Neural progenitor cell (in vitro differentiated cells): ENCODE measurements around the gene IFT88. TPM values are rescaled to one million over a fixed set of nuclear protein-coding genes. Genes with fewer than 3 reads are reported as not detected.

ENCODE experiments used
- DNase-seq: peaks from one replicate; pipeline ENCODE4 v3.0.0-alpha.2; 2016; ENCODE audit warnings: low spot score
- H2AFZ ChIP-seq: fragments of 200-600 bp; sonication (generic); replicated peaks from 2 replicates; pipeline ENCODE4 v1.6.1; 2016; ENCODE audit warnings: antibody characterized with exemption
- H3F3A ChIP-seq: fragments of 200-600 bp; sonication (generic); 2 replicates; pipeline ENCODE4 v1.6.1; 2016; ENCODE audit warnings: antibody characterized with exemption, low read depth
- H3K27ac ChIP-seq: fragments of 200-600 bp; sonication (generic); 2 replicates; pipeline ENCODE4 v1.5.1; 2016; ENCODE audit warnings: mild to moderate bottlenecking
- H3K27me3 ChIP-seq: fragments of 200-600 bp; sonication (generic); 2 replicates; pipeline ENCODE4 v1.6.1; 2016; ENCODE audit warnings: mild to moderate bottlenecking, moderate library complexity
- H3K36me3 ChIP-seq: fragments of 200-600 bp; sonication (generic); 2 replicates; pipeline ENCODE4 v1.5.1; 2016
- H3K4me1 ChIP-seq: fragments of 200-600 bp; sonication (generic); 2 replicates; pipeline ENCODE4 v1.6.1; 2016; ENCODE audit warnings: mixed run types
- H3K4me2 ChIP-seq: fragments of 200-600 bp; sonication (generic); 2 replicates; pipeline ENCODE4 v1.6.1; 2016
- H3K4me3 ChIP-seq: fragments of 200-600 bp; sonication (generic); 2 replicates; pipeline ENCODE4 v1.5.1; 2016
- H3K79me2 ChIP-seq: fragments of 200-600 bp; sonication (generic); 2 replicates; pipeline ENCODE4 v1.6.1; 2016; ENCODE audit warnings: low read depth
- H3K9ac ChIP-seq: fragments of 200-600 bp; sonication (generic); 2 replicates; pipeline ENCODE4 v1.6.1; 2016
- H3K9me3 ChIP-seq: fragments of 200-600 bp; sonication (generic); 2 replicates; pipeline ENCODE4 v1.5.1; 2016; ENCODE audit warnings: low read depth
- H4K20me1 ChIP-seq: fragments of 200-600 bp; sonication (generic); 2 replicates; pipeline ENCODE4 v1.6.1; 2016; ENCODE audit warnings: low read depth
- H3K27ac Mint-ChIP-seq: 3 replicates; pipeline ENCODE4 v1.8.0; 2021; ENCODE audit warnings: mixed read lengths
- H3K27me3 Mint-ChIP-seq: 2 replicates; pipeline ENCODE4 v1.8.0; 2022; ENCODE audit warnings: low read depth, mild to moderate bottlenecking, inconsistent platforms, moderate library complexity, mixed read lengths; ENCODE audit not compliant: insufficient read depth
- H3K36me3 Mint-ChIP-seq: 3 replicates; pipeline ENCODE4 v1.8.0; 2021; ENCODE audit warnings: mixed read lengths
- H3K4me1 Mint-ChIP-seq: 3 replicates; pipeline ENCODE4 v1.8.0; 2021; ENCODE audit warnings: mixed read lengths
- H3K4me3 Mint-ChIP-seq: 3 replicates; pipeline ENCODE4 v1.8.0; 2021; ENCODE audit warnings: mild to moderate bottlenecking, moderate library complexity, mixed read lengths
- H3K9me3 Mint-ChIP-seq: 3 replicates; pipeline ENCODE4 v1.8.0; 2020; ENCODE audit warnings: mixed read lengths
- CTCF ChIP-seq: fragments of 200-600 bp; sonication (generic); IDR thresholded peaks from 2 replicates; pipeline ENCODE4 v1.5.1; 2017; ENCODE audit warnings: antibody characterized with exemption, mild to moderate bottlenecking
- EZH2 ChIP-seq: fragments of 200-600 bp; sonication (generic); IDR thresholded peaks from 2 replicates; pipeline ENCODE4 v1.6.1; 2017; ENCODE audit warnings: antibody characterized with exemption, mild to moderate bottlenecking, moderate library complexity
- EZH2phosphoT487 ChIP-seq: fragments of 200-600 bp; sonication (generic); IDR thresholded peaks from 2 replicates; pipeline ENCODE4 v1.6.1; 2017; ENCODE audit warnings: antibody characterized with exemption
- total RNA-seq: library from RNA; depleted of rRNA; stranded (reverse); fragments of >200 nt; gene quantifications from 2 replicates; pipeline ENCODE4 v1.2.3, GENCODE V29; 2015; ENCODE audit warnings: low replicate concordance

The IFT88 gene
- total RNA-seq, 1 donor from 2014 or later = 18.4 TPM

GRCh38 chr13:20711301-20712044 lies 144.5 kb downstream of the IFT88 start:
- H3K4me3 ChIP-seq = no peak overlapping the region
- H3K27ac ChIP-seq = no peak overlapping the region
- H3K9ac ChIP-seq = no peak overlapping the region
- peaks cover 28% of the 10 kb centered on the region for H3K4me1 Mint-ChIP-seq
- H3K27me3 ChIP-seq = no peaks in the 10 kb centered on the region
- H3K36me3 ChIP-seq = no peaks in the 10 kb centered on the region
- peaks cover 31% of the 10 kb centered on the region for H3K4me1 ChIP-seq
- peak; percentile 80 for DNase-seq
- H3K36me3 Mint-ChIP-seq = no peaks in the 10 kb centered on the region
- H2AFZ ChIP-seq = no peak overlapping the region
- H3K27ac Mint-ChIP-seq = no peak overlapping the region
- peaks cover 16% of the 10 kb centered on the region for H3K27me3 Mint-ChIP-seq
- H3K79me2 ChIP-seq = no peaks in the 10 kb centered on the region
- H3K9me3 ChIP-seq = no peaks in the 10 kb centered on the region
- no peak overlapping the region for H3K4me3 Mint-ChIP-seq
- H3K4me2 ChIP-seq = no peak overlapping the region
- TF ChIP-seq CTCF = peak; percentile 23
- TF ChIP-seq EZH2 = no peak
- peaks cover 15% of the 10 kb centered on the region for H3F3A ChIP-seq
- H3K9me3 Mint-ChIP-seq = no peaks in the 10 kb centered on the region
- no peaks in the 10 kb centered on the region for H4K20me1 ChIP-seq

DNA sequence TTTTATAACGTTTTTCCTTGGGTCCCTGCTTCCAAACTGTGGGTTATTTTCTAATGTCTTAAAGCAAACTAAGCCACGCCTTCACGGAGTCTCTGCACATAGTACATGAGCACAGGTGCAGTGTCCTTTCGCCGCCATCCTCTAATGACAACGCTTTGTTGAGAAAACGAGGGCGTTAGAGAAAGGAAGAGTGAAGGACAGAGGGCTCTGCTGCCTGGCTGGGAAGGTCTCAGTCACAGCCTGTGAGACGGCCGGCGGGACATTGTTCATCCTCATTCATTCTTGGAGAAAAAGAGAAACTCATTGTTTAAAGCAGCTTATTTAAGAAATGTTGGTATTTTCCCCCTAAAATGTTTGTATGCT lies 146.0 kb downstream of the IFT88 start:
- peak; percentile 45 for DNase-seq
- no peak overlapping the region for H3K4me3 Mint-ChIP-seq
- no peak overlapping the region for H3K9ac ChIP-seq

GRCh38 chr13:20713751-20714150 lies 146.8 kb downstream of the IFT88 start:
- no peaks in the 10 kb centered on the region for H3K9me3 ChIP-seq
- H3K27me3 ChIP-seq = no peaks in the 10 kb centered on the region
- TF ChIP-seq EZH2 (no peak), CTCF (no peak), EZH2phosphoT487 (no peak)
- no peak overlapping the region for H3K4me2 ChIP-seq
- no peaks in the 10 kb centered on the region for H3K9me3 Mint-ChIP-seq
- H3K4me1 ChIP-seq = peaks cover 44% of the 10 kb centered on the region
- no peak overlapping the region for H3K4me3 Mint-ChIP-seq
- no peak overlapping the region for H3K27ac ChIP-seq
- H4K20me1 ChIP-seq = no peaks in the 10 kb centered on the region
- no peak overlapping the region for H3K4me3 ChIP-seq
- no peak overlapping the region for H3K27ac Mint-ChIP-seq
- H3K9ac ChIP-seq = no peak overlapping the region
- H3K36me3 Mint-ChIP-seq = no peaks in the 10 kb centered on the region
- no peaks in the 10 kb centered on the region for H3K36me3 ChIP-seq
- DNase-seq = no peak
- H3F3A ChIP-seq = peaks cover 29% of the 10 kb centered on the region
- no peak overlapping the region for H2AFZ ChIP-seq
- no peaks in the 10 kb centered on the region for H3K79me2 ChIP-seq
- peaks cover 38% of the 10 kb centered on the region for H3K4me1 Mint-ChIP-seq
- H3K27me3 Mint-ChIP-seq = peaks cover 20% of the 10 kb centered on the region

More for the DNA sequence above, 146.0 kb downstream of the IFT88 start:
- no peak overlapping the region for H3K27ac ChIP-seq
- no peaks in the 10 kb centered on the region for H3K27me3 ChIP-seq
- no peaks in the 10 kb centered on the region for H3K9me3 ChIP-seq
- H3K27me3 Mint-ChIP-seq = peaks cover 20% of the 10 kb centered on the region
- H3K79me2 ChIP-seq = no peaks in the 10 kb centered on the region
- H3K4me3 ChIP-seq = peak overlapping the region; percentile 22
- H3K4me2 ChIP-seq = peak overlapping the region; percentile 66
- H4K20me1 ChIP-seq = no peaks in the 10 kb centered on the region
- H2AFZ ChIP-seq = peak overlapping the region; percentile 99
- no peaks in the 10 kb centered on the region for H3K36me3 ChIP-seq
- H3K27ac Mint-ChIP-seq = no peak overlapping the region
- peaks cover 29% of the 10 kb centered on the region for H3F3A ChIP-seq
- no peak for TF ChIP-seq EZH2
- TF ChIP-seq EZH2phosphoT487 = no peak
- no peaks in the 10 kb centered on the region for H3K9me3 Mint-ChIP-seq
- H3K4me1 Mint-ChIP-seq = peaks cover 38% of the 10 kb centered on the region
- no peaks in the 10 kb centered on the region for H3K36me3 Mint-ChIP-seq
- peaks cover 44% of the 10 kb centered on the region for H3K4me1 ChIP-seq

DNA sequence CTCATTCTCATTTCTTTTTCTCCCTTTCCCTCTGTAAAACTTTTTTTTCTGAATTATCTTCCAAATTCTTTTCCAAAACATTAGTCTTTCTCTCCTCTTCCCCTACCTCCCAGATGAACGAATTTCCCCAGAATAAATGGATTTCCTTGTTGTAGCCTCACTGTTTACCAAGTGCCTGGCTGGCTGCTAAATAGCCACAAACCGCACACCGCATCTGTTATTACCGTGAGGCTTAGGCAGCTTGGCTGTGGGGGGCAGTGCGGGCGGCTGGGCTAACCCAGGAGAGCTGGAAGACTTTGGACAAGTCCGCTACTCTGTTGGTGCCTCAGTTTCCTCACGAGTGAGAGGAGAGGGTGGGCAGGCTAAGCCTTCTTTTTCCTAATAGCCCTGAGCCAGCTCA lies 147.2 kb downstream of the IFT88 start:
- no peaks in the 10 kb centered on the region for H3K9me3 ChIP-seq
- H3K36me3 Mint-ChIP-seq = no peaks in the 10 kb centered on the region
- H3K9me3 Mint-ChIP-seq = no peaks in the 10 kb centered on the region
- H3K4me2 ChIP-seq = no peak overlapping the region
- TF ChIP-seq CTCF = no peak
- TF ChIP-seq EZH2phosphoT487 = no peak
- no peak for TF ChIP-seq EZH2
- no peak overlapping the region for H3K27ac ChIP-seq
- no peaks in the 10 kb centered on the region for H4K20me1 ChIP-seq
- H3K27me3 ChIP-seq = no peaks in the 10 kb centered on the region
- no peak for DNase-seq
- peaks cover 29% of the 10 kb centered on the region for H3F3A ChIP-seq
- peaks cover 38% of the 10 kb centered on the region for H3K4me1 Mint-ChIP-seq
- no peak overlapping the region for H3K9ac ChIP-seq
- no peaks in the 10 kb centered on the region for H3K36me3 ChIP-seq
- H3K27me3 Mint-ChIP-seq = peaks cover 20% of the 10 kb centered on the region
- H3K79me2 ChIP-seq = no peaks in the 10 kb centered on the region
- no peak overlapping the region for H2AFZ ChIP-seq
- H3K4me3 Mint-ChIP-seq = no peak overlapping the region
- H3K27ac Mint-ChIP-seq = no peak overlapping the region
- peaks cover 44% of the 10 kb centered on the region for H3K4me1 ChIP-seq
- no peak overlapping the region for H3K4me3 ChIP-seq
